HEK293 (cell line): ENCODE data around the gene CCL27.

Experiments
- GLIS1 ChIP-seq: fragments of 450-650 bp; formaldehyde crosslinking; IDR thresholded peaks from 2 replicates; pipeline ENCODE4 v1.5.1; 2016; ENCODE audit warnings: missing biosample characterization, missing genetic modification characterization
- TCF7L2 ChIP-seq: IDR thresholded peaks from 2 replicates; pipeline ENCODE4 v1.6.1; 2011; ENCODE audit warnings: low read depth, mild to moderate bottlenecking, inconsistent platforms, low read length, moderate library complexity, borderline replicate concordance
- ZBTB7A ChIP-seq: fragments of 450-650 bp; formaldehyde crosslinking; IDR thresholded peaks from 2 replicates; pipeline ENCODE4 v1.5.1; 2016; ENCODE audit warnings: low read depth, missing biosample characterization, missing genetic modification characterization
- ZNF510 ChIP-seq: fragments of 450-650 bp; formaldehyde crosslinking; IDR thresholded peaks from 2 replicates; pipeline ENCODE4 v1.5.1; 2018; ENCODE audit warnings: mild to moderate bottlenecking, missing genetic modification characterization, missing biosample characterization; ENCODE audit not compliant: insufficient replicate concordance
- ZNF670 ChIP-seq: fragments of 450-650 bp; formaldehyde crosslinking; IDR thresholded peaks from 2 replicates; pipeline ENCODE4 v1.5.1; 2016; ENCODE audit warnings: missing biosample characterization, missing genetic modification characterization, low read depth
- ZNF76 ChIP-seq: fragments of 450-650 bp; formaldehyde crosslinking; IDR thresholded peaks from 2 replicates; pipeline ENCODE4; 2016; ENCODE audit warnings: low read depth, missing biosample characterization, missing genetic modification characterization, borderline replicate concordance
- TF ChIP-seq, protein P1 (sequence below): fragments of 450-650 bp; formaldehyde crosslinking; IDR thresholded peaks from 2 replicates; pipeline ENCODE4 v1.5.1; 2016; ENCODE audit warnings: missing biosample characterization, missing genetic modification characterization
- TF ChIP-seq, protein P2 (sequence below): fragments of 450-650 bp; IDR thresholded peaks from 2 replicates; pipeline ENCODE4 v1.5.1; 2018; ENCODE audit warnings: missing biosample characterization, mild to moderate bottlenecking, missing genetic modification characterization
- TF ChIP-seq, protein P3 (sequence below): fragments of 450-650 bp; formaldehyde crosslinking; conservative IDR thresholded peaks from 2 replicates; pipeline ENCODE4 v1.5.1; 2016; ENCODE audit warnings: low read depth, missing biosample characterization, missing genetic modification characterization
- TF ChIP-seq, protein P4 (sequence below): fragments of 450-650 bp; formaldehyde crosslinking; IDR thresholded peaks from 2 replicates; pipeline ENCODE4 v1.5.1; 2016; ENCODE audit warnings: missing biosample characterization, missing genetic modification characterization, low read depth
- TF ChIP-seq, protein P5 (sequence below): fragments of 450-650 bp; formaldehyde crosslinking; IDR thresholded peaks from 2 replicates; pipeline ENCODE4 v1.5.1; 2016; ENCODE audit warnings: missing biosample characterization, missing genetic modification characterization

DNA sequence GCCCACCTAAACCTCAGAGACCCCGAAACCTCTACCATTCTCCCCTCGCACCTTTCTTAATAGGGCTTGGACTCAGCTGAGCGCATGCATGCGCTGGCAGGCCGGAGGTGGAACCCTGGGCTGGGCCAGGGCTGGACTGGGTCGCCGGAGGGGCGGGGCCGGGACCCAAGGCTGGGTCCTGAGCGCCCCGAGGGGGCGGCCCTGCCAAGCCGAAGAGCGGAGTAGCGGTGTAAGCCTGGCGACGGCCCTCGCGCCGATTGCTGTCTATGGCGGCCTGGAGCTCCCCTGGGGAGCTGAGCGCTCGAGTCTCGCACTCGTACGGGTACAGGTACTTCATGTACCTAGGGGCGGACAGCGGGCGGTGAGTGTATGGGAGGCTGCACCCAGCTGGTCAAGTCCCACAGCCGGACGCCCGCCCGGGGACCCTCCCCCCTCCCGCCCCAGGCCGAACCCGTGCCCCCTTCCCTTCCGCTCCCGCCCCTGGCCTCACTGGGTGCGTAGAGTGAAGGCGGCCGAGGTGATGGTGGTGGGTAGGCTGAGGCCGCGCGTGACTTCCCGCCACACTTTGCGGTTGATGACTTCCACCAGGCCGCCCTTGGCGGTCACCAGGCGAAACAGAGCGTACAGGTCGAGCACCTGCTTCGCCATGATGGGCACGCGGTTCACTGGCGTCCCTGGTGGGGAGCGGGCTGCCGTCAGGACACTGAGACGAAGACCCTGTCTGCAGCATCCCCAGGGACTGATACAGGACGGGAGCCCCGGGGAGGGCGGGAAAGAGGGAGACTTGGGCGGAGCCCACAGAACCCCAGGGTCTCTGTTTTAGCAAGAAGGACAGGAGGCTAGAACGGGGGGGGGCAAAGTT, 38.9 kb downstream of the CCL27 start:
- TF ChIP-seq ZNF670 = no peak
- TF ChIP-seq, protein P1, sequence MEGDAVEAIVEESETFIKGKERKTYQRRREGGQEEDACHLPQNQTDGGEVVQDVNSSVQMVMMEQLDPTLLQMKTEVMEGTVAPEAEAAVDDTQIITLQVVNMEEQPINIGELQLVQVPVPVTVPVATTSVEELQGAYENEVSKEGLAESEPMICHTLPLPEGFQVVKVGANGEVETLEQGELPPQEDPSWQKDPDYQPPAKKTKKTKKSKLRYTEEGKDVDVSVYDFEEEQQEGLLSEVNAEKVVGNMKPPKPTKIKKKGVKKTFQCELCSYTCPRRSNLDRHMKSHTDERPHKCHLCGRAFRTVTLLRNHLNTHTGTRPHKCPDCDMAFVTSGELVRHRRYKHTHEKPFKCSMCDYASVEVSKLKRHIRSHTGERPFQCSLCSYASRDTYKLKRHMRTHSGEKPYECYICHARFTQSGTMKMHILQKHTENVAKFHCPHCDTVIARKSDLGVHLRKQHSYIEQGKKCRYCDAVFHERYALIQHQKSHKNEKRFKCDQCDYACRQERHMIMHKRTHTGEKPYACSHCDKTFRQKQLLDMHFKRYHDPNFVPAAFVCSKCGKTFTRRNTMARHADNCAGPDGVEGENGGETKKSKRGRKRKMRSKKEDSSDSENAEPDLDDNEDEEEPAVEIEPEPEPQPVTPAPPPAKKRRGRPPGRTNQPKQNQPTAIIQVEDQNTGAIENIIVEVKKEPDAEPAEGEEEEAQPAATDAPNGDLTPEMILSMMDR (tag by site-specific recombination) = no peak
- TF ChIP-seq GLIS1 (tag by site-specific recombination) = no peak
- no peak for TF ChIP-seq ZNF510 (tag by site-specific recombination)
- TF ChIP-seq, protein P2, sequence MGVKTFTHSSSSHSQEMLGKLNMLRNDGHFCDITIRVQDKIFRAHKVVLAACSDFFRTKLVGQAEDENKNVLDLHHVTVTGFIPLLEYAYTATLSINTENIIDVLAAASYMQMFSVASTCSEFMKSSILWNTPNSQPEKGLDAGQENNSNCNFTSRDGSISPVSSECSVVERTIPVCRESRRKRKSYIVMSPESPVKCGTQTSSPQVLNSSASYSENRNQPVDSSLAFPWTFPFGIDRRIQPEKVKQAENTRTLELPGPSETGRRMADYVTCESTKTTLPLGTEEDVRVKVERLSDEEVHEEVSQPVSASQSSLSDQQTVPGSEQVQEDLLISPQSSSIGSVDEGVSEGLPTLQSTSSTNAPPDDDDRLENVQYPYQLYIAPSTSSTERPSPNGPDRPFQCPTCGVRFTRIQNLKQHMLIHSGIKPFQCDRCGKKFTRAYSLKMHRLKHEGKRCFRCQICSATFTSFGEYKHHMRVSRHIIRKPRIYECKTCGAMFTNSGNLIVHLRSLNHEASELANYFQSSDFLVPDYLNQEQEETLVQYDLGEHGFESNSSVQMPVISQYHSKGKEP (tag by site-specific recombination) = no peak
- TF ChIP-seq, protein P3, sequence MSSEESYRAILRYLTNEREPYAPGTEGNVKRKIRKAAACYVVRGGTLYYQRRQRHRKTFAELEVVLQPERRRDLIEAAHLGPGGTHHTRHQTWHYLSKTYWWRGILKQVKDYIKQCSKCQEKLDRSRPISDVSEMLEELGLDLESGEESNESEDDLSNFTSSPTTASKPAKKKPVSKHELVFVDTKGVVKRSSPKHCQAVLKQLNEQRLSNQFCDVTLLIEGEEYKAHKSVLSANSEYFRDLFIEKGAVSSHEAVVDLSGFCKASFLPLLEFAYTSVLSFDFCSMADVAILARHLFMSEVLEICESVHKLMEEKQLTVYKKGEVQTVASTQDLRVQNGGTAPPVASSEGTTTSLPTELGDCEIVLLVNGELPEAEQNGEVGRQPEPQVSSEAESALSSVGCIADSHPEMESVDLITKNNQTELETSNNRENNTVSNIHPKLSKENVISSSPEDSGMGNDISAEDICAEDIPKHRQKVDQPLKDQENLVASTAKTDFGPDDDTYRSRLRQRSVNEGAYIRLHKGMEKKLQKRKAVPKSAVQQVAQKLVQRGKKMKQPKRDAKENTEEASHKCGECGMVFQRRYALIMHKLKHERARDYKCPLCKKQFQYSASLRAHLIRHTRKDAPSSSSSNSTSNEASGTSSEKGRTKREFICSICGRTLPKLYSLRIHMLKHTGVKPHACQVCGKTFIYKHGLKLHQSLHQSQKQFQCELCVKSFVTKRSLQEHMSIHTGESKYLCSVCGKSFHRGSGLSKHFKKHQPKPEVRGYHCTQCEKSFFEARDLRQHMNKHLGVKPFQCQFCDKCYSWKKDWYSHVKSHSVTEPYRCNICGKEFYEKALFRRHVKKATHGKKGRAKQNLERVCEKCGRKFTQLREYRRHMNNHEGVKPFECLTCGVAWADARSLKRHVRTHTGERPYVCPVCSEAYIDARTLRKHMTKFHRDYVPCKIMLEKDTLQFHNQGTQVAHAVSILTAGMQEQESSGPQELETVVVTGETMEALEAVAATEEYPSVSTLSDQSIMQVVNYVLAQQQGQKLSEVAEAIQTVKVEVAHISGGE (tag by site-specific recombination) = no peak
- TF ChIP-seq ZNF76 (tag by site-specific recombination) = no peak
- no peak for TF ChIP-seq TCF7L2
- no peak for TF ChIP-seq ZBTB7A (tag by site-specific recombination)
- TF ChIP-seq, protein P4, sequence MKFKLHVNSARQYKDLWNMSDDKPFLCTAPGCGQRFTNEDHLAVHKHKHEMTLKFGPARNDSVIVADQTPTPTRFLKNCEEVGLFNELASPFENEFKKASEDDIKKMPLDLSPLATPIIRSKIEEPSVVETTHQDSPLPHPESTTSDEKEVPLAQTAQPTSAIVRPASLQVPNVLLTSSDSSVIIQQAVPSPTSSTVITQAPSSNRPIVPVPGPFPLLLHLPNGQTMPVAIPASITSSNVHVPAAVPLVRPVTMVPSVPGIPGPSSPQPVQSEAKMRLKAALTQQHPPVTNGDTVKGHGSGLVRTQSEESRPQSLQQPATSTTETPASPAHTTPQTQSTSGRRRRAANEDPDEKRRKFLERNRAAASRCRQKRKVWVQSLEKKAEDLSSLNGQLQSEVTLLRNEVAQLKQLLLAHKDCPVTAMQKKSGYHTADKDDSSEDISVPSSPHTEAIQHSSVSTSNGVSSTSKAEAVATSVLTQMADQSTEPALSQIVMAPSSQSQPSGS (tag by site-specific recombination) = no peak
- TF ChIP-seq, protein P5, sequence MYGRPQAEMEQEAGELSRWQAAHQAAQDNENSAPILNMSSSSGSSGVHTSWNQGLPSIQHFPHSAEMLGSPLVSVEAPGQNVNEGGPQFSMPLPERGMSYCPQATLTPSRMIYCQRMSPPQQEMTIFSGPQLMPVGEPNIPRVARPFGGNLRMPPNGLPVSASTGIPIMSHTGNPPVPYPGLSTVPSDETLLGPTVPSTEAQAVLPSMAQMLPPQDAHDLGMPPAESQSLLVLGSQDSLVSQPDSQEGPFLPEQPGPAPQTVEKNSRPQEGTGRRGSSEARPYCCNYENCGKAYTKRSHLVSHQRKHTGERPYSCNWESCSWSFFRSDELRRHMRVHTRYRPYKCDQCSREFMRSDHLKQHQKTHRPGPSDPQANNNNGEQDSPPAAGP (tag by site-specific recombination) = no peak
